CD14-positive monocyte (primary cell): ENCODE results near the gene ZFYVE21. TPM values are rescaled to one million over a fixed set of nuclear protein-coding genes. Genes with fewer than 3 reads are reported as not detected.

Source experiments
- DNase-seq, 3 donors: peaks; one replicate each; pipeline ENCODE4 v3.0.0-alpha.2; 2011 to 2022
- H2AFZ ChIP-seq: 2 replicates; pipeline ENCODE4 v1.6.0; 2012; ENCODE audit warnings: mild to moderate bottlenecking, low read depth, low read length, inconsistent platforms; ENCODE audit not compliant: insufficient read depth, poor library complexity, severe bottlenecking
- H3K27ac ChIP-seq, 2 donors: 1 replicate in 1 of 2; 2 replicates in 1 of 2; pipeline ENCODE4 v1.5.1; 2012 to 2013; ENCODE audit warnings: low read length in 2 of 2, control low read depth in 1 of 2, inconsistent platforms in 1 of 2, low read depth in 1 of 2, mild to moderate bottlenecking in 1 of 2
- H3K27me3 ChIP-seq, 2 donors: one replicate each; pipeline versions ENCODE4 v1.6.0 to v1.6.1; 2011 to 2013; ENCODE audit warnings: low read length in 2 of 2; ENCODE audit not compliant: control insufficient read depth in 2 of 2, insufficient read depth in 2 of 2
- H3K36me3 ChIP-seq, 2 donors: replicated peaks in 1 of 2; 1 replicate in 1 of 2; 2 replicates in 1 of 2; pipeline versions ENCODE4 v1.5.1 to v1.6.1; 2012 to 2013; ENCODE audit warnings: low read length in 2 of 2, control low read depth in 1 of 2, inconsistent platforms in 1 of 2, mild to moderate bottlenecking in 1 of 2; ENCODE audit not compliant: insufficient read depth in 2 of 2, control insufficient read depth in 1 of 2
- H3K4me1 ChIP-seq, 2 donors: 1 replicate in 1 of 2; 2 replicates in 1 of 2; pipeline versions ENCODE4 v1.5.1 to v1.6.1; 2012 to 2013; ENCODE audit warnings: low read length in 2 of 2, control low read depth in 1 of 2, inconsistent platforms in 1 of 2, mild to moderate bottlenecking in 1 of 2, moderate library complexity in 1 of 2; ENCODE audit not compliant: insufficient read depth in 2 of 2, control insufficient read depth in 1 of 2
- H3K4me2 ChIP-seq: replicated peaks from 2 replicates; pipeline ENCODE3; 2012; ENCODE audit warnings: low read length, moderate library complexity, mild to moderate bottlenecking; ENCODE audit not compliant: poor library complexity, severe bottlenecking; ENCODE audit errors: extremely low read depth
- H3K4me3 ChIP-seq, 3 experiments: fragments of 200-600 bp in 1 of 3; sonication (generic) in 1 of 3; replicated peaks in 1 of 3; 1 replicate in 2 of 3; 2 replicates in 1 of 3; pipeline ENCODE4 v1.5.1; 2011 to 2013; ENCODE audit warnings: low read length in 3 of 3, mild to moderate bottlenecking in 3 of 3, control low read depth in 2 of 3, low read depth in 2 of 3, inconsistent platforms in 1 of 3, moderate library complexity in 1 of 3
- H3K79me2 ChIP-seq: 2 replicates; pipeline ENCODE4 v1.6.0; 2012; ENCODE audit warnings: mild to moderate bottlenecking, control low read depth, inconsistent platforms, low read length, moderate library complexity; ENCODE audit not compliant: insufficient read depth
- H3K9ac ChIP-seq: 2 replicates; pipeline ENCODE4 v1.6.0; 2017; ENCODE audit warnings: low read length, mild to moderate bottlenecking; ENCODE audit not compliant: insufficient read depth, poor library complexity, severe bottlenecking
- H3K9me3 ChIP-seq, 2 donors: replicated peaks in 1 of 2; 1 replicate in 1 of 2; 2 replicates in 1 of 2; pipeline versions ENCODE4 v1.5.1 to v1.6.1; 2012 to 2013; ENCODE audit warnings: low read length in 2 of 2, control low read depth in 1 of 2; ENCODE audit not compliant: control insufficient read depth in 1 of 2, insufficient read depth in 1 of 2
- H4K20me1 ChIP-seq: 2 replicates; pipeline ENCODE4 v1.6.0; 2012; ENCODE audit warnings: mild to moderate bottlenecking, low read length, control low read depth, moderate library complexity; ENCODE audit not compliant: insufficient read depth
- H3K27ac Mint-ChIP-seq, 7 donors: one replicate each; pipeline ENCODE4 v1.8.0; 2020; ENCODE audit warnings: mild to moderate bottlenecking in 7 of 7, mixed read lengths in 7 of 7, moderate library complexity in 6 of 7, inconsistent platforms in 2 of 7
- H3K27me3 Mint-ChIP-seq, 3 donors: one replicate each; pipeline ENCODE4 v1.8.0; 2021 to 2022; ENCODE audit warnings: low read depth in 3 of 3, mild to moderate bottlenecking in 3 of 3, mixed read lengths in 3 of 3, moderate library complexity in 3 of 3, inconsistent platforms in 1 of 3
- H3K36me3 Mint-ChIP-seq, 2 donors: one replicate each; pipeline ENCODE4 v1.8.0; 2020; ENCODE audit warnings: mixed read lengths in 2 of 2, inconsistent platforms in 1 of 2, mild to moderate bottlenecking in 1 of 2
- H3K4me1 Mint-ChIP-seq: one replicate; pipeline ENCODE4 v1.8.0; 2020; ENCODE audit warnings: mild to moderate bottlenecking, mixed read lengths
- H3K4me3 Mint-ChIP-seq, 2 donors: one replicate each; pipeline ENCODE4 v1.8.0; 2020; ENCODE audit warnings: mild to moderate bottlenecking in 2 of 2, mixed read lengths in 2 of 2, moderate library complexity in 1 of 2
- H3K9me3 Mint-ChIP-seq, 7 donors: one replicate each; pipeline ENCODE4 v1.8.0; 2020 to 2022; ENCODE audit warnings: mixed read lengths in 7 of 7, mild to moderate bottlenecking in 6 of 7, moderate library complexity in 6 of 7, inconsistent platforms in 2 of 7
- CTCF ChIP-seq: fragments of 200-600 bp; IDR thresholded peaks from one replicate; pipeline ENCODE4 v1.8.0; 2022; ENCODE audit warnings: antibody characterized with exemption, mild to moderate bottlenecking
- WGBS: methylation state at CpG from one replicate; pipeline ENCODE4 v1.1.5; 2013; ENCODE audit warnings: missing lambda C conversion rate; ENCODE audit not compliant: insufficient coverage; 5-methylcytosine and 5-hydroxymethylcytosine counted together
- intact Hi-C, 2 donors: fragments of 100-400 bp; cut with micrococcal nuclease; formaldehyde crosslinking; loops; one replicate each; pipeline versions ENCODE4 v1.15.0 to v1.15.1; 2023
- polyA plus RNA-seq, 3 donors: library from polyadenylated mRNA; depleted of rRNA in 1 of 3; unstranded in 2 of 3; stranded (reverse) in 1 of 3; fragments of 300-500 nt in 2 of 3; fragments of >200 nt in 1 of 3; fragmentation: Illumina TruSeq in 2 of 3; gene quantifications; 1 replicate in 2 of 3; 2 replicates in 1 of 3; pipeline ENCODE4 v1.2.3, GENCODE V29; 2012 to 2021
- small RNA-seq: library from RNA; depleted of rRNA; stranded (forward); fragments of <200 nt; gene quantifications from one replicate; pipeline ENCODE3, GENCODE V24; 2012; ENCODE audit warnings: low read depth; ENCODE audit not compliant: insufficient read length

Gene ZFYVE21
- polyA plus RNA-seq, 3 donors = 22.1 to 36.5 (median 33.1) TPM

DNA sequence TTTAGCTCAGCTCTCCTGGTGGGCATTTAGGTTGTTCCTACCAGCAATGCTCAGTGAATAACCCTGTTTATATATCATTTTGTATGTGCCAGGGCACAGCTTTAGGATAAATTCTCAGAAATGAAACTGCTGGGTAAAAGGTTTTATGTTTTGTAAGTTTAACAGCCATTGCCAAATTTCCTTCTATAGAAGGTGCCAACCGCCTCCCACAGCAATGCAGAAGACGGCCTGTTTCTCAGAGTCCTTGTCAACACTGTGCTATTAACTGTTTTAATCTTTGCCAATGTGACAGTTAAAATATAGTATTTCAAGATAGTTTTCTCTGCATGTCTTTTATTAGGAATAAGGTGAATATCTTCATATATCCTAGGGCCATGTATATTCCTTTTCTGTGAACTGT, 66.8 kb downstream of the ZFYVE21 start:
- no CpG with 5 or more reads among the region's 2 CpGs for WGBS
- no peak overlapping the region for H3K4me3 Mint-ChIP-seq
- no peak overlapping the region for H3K27ac ChIP-seq

More for the DNA sequence above, 66.8 kb downstream of the ZFYVE21 start:
- no peak for DNase-seq
- Mint-ChIP-seq H3K9me3 (peaks cover 0 to 3% (median 0%) of the 10 kb centered on the region in 7 donors), H3K27ac (no peak overlapping the region), H3K4me1 (no peaks in the 10 kb centered on the region), H3K27me3 (peaks cover 2 to 12% (median 2%) of the 10 kb centered on the region in 3 donors), H3K36me3 (no peaks in the 10 kb centered on the region)
- H3K4me2 ChIP-seq = no peak overlapping the region
- no peaks in the 10 kb centered on the region for H3K36me3 ChIP-seq
- H3K4me3 ChIP-seq = no peak overlapping the region
- no peak overlapping the region for H2AFZ ChIP-seq
- intact Hi-C loops = no loop called here
- no peaks in the 10 kb centered on the region for H3K9me3 ChIP-seq
- no peaks in the 10 kb centered on the region for H4K20me1 ChIP-seq
- no peaks in the 10 kb centered on the region for H3K79me2 ChIP-seq
- no peaks in the 10 kb centered on the region for H3K27me3 ChIP-seq
- no peaks in the 10 kb centered on the region for H3K4me1 ChIP-seq
- H3K9ac ChIP-seq = no peak overlapping the region
- TF ChIP-seq CTCF = no peak

Small RNAs within 50 kb of the gene (small RNA-seq; reads per million reads assigned to genes)
- not detected for gene RF00019

Other genes with a start within 250 kb of the ZFYVE21 start
- 10 to 100 TPM in 1 of 3 donors, 1 to 10 TPM in 1, under 1 TPM in 1; 0.76 to 12.5 (median 2.7) TPM for gene CKB, start 193.0 kb upstream of the ZFYVE21 start, polyA plus RNA-seq
- gene TRMT61A, start 186.6 kb upstream of the ZFYVE21 start, polyA plus RNA-seq = 1 to 10 TPM; 2.7 to 7.1 (median 3.4) TPM
- 10 to 100 TPM in 2 of 3 donors, 1 to 10 TPM in 1; 4.7 to 33.1 (median 30.1) TPM for gene BAG5, start 153.2 kb upstream of the ZFYVE21 start, polyA plus RNA-seq
- 10 to 100 TPM; 13.2 to 58.1 (median 52.3) TPM for gene COA8, start 152.8 kb upstream of the ZFYVE21 start, polyA plus RNA-seq
- 100 to 1,000 TPM in 1 of 3 donors, 10 to 100 TPM in 2; 41.5 to 108 (median 46.6) TPM for gene KLC1, start 86.6 kb upstream of the ZFYVE21 start, polyA plus RNA-seq
- 1 to 10 TPM in 2 of 3 donors, under 1 TPM in 1; 0.66 to 8.1 (median 2.0) TPM for gene XRCC3, start 359 bp upstream of the ZFYVE21 start, polyA plus RNA-seq
- gene PPP1R13B, start 131.8 kb downstream of the ZFYVE21 start, polyA plus RNA-seq = 1 to 10 TPM in 1 of 3 donors, under 1 TPM in 2; 0.48 to 1.1 (median 0.99) TPM
- 10 to 100 TPM in 2 of 3 donors, 1 to 10 TPM in 1; 7.6 to 12.1 (median 11.8) TPM for gene TDRD9, start 212.6 kb downstream of the ZFYVE21 start, polyA plus RNA-seq
- not detected for gene RD3L, start 226.7 kb downstream of the ZFYVE21 start, polyA plus RNA-seq